Measurements from ENCODE around the gene NR1H4. TPM values are rescaled to one million over a fixed set of nuclear protein-coding genes. Genes with fewer than 3 reads are reported as not detected.
A peak's percentile ranks its signal among the peaks of the same experiment; 100 is the strongest.

NR1H4 gene
- total and polyA plus RNA-seq, 2 experiments from 2014 or later = not detected

DNA sequence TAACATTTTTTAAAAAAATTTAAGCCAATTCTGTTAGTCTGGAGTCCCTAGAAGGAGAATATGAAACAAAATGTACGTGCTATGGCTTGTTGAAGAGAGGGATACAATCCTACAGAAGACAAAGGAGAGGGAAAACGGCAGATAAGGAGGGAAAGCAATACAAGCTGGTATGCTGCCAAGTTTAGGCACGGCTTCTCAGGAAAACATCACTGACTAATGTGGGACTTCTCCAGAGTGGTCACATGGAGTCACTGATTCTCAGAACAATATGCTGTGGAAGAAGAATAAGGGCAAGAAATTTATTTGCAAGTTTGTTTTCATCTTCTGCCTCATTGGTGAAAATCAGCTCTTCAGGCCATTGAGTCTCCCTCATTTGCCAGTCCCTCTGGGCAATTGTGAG lies 22.9 kb upstream of the NR1H4 start (continued):
- TF ChIP-seq, protein P1, sequence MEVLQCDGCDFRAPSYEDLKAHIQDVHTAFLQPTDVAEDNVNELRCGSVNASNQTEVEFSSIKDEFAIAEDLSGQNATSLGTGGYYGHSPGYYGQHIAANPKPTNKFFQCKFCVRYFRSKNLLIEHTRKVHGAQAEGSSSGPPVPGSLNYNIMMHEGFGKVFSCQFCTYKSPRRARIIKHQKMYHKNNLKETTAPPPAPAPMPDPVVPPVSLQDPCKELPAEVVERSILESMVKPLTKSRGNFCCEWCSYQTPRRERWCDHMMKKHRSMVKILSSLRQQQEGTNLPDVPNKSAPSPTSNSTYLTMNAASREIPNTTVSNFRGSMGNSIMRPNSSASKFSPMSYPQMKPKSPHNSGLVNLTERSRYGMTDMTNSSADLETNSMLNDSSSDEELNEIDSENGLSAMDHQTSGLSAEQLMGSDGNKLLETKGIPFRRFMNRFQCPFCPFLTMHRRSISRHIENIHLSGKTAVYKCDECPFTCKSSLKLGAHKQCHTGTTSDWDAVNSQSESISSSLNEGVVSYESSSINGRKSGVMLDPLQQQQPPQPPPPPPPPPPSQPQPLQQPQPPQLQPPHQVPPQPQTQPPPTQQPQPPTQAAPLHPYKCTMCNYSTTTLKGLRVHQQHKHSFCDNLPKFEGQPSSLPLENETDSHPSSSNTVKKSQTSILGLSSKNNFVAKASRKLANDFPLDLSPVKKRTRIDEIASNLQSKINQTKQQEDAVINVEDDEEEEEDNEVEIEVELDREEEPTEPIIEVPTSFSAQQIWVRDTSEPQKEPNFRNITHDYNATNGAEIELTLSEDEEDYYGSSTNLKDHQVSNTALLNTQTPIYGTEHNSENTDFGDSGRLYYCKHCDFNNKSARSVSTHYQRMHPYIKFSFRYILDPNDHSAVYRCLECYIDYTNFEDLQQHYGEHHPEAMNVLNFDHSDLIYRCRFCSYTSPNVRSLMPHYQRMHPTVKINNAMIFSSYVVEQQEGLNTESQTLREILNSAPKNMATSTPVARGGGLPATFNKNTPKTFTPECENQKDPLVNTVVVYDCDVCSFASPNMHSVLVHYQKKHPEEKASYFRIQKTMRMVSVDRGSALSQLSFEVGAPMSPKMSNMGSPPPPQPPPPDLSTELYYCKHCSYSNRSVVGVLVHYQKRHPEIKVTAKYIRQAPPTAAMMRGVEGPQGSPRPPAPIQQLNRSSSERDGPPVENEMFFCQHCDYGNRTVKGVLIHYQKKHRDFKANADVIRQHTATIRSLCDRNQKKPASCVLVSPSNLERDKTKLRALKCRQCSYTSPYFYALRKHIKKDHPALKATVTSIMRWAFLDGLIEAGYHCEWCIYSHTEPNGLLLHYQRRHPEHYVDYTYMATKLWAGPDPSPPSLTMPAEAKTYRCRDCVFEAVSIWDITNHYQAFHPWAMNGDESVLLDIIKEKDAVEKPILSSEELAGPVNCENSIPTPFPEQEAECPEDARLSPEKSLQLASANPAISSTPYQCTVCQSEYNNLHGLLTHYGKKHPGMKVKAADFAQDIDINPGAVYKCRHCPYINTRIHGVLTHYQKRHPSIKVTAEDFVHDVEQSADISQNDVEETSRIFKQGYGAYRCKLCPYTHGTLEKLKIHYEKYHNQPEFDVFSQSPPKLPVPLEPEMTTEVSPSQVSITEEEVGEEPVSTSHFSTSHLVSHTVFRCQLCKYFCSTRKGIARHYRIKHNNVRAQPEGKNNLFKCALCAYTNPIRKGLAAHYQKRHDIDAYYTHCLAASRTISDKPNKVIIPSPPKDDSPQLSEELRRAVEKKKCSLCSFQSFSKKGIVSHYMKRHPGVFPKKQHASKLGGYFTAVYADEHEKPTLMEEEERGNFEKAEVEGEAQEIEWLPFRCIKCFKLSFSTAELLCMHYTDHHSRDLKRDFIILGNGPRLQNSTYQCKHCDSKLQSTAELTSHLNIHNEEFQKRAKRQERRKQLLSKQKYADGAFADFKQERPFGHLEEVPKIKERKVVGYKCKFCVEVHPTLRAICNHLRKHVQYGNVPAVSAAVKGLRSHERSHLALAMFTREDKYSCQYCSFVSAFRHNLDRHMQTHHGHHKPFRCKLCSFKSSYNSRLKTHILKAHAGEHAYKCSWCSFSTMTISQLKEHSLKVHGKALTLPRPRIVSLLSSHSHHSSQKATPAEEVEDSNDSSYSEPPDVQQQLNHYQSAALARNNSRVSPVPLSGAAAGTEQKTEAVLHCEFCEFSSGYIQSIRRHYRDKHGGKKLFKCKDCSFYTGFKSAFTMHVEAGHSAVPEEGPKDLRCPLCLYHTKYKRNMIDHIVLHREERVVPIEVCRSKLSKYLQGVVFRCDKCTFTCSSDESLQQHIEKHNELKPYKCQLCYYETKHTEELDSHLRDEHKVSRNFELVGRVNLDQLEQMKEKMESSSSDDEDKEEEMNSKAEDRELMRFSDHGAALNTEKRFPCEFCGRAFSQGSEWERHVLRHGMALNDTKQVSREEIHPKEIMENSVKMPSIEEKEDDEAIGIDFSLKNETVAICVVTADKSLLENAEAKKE (CRISPR knock-in tag; IDR thresholded peaks at IDR 0.05) = no peak
- TF ChIP-seq EZH2 (IDR thresholded peaks at IDR 0.05; ENCODE audit: low read depth, unreplicated experiment) (no peak), POLR2AphosphoS5 (IDR thresholded peaks at IDR 0.05; ENCODE audit: low read depth) (no peak)

DNA sequence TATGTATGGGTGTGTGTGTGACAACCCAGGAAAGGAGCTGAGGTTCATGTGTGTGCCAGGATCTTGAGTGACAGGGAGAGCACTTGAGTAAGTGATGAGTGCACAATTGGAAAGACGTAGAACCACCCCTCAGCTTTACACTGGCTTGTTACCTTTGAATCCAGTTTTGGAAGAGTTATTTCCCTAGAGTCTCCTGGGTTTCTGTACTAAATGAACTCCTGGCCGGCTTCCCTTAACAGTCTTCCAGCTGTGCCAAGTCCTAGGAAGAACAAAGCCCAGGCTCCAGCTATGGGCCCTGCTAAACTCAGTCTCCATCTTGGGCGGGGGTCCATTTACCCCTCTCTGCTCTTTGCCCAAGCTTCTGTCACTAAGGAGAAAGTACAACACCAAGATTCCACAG lies 19.7 kb upstream of the NR1H4 start:
- Histone ChIP-seq H3F3A (replicated peaks; ENCODE audit: low read depth) (no peaks in the 10 kb centered on the region), H3K4me3 (no peak overlapping the region), H3K9me2 (ENCODE audit: insufficient read depth) (no peaks in the 10 kb centered on the region; the same call in 1 of the 2 replicates), H3K4me1 (ENCODE audit: insufficient read depth) (no peaks in the 10 kb centered on the region), H3K36me3 (ENCODE audit: insufficient read depth) (no peaks in the 10 kb centered on the region), H3K79me2 (replicated peaks; ENCODE audit: insufficient read depth) (no peaks in the 10 kb centered on the region), H3K27ac (ENCODE audit: low read depth) (no peak overlapping the region), H3K27me3 (ENCODE audit: insufficient read depth) (no peaks in the 10 kb centered on the region), H3K4me2 (no peak overlapping the region), H2AFZ (peak overlapping the region; percentile 70), H4K20me1 (replicated peaks; ENCODE audit: insufficient read depth) (no peaks in the 10 kb centered on the region)
- no peaks in the 10 kb centered on the region for H3K9me3 Mint-ChIP-seq
- ATAC-seq (no peak), DNase-seq (ENCODE audit: low spot score) (no peak)
- no peaks in the 10 kb centered on the region for H3K27me3 Mint-ChIP-seq (ENCODE audit: insufficient read depth, low read depth, poor library complexity)
- H3K4me3 Mint-ChIP-seq = no peak overlapping the region
- H3K27ac Mint-ChIP-seq = no peak overlapping the region
- no peaks in the 10 kb centered on the region for H3K4me1 Mint-ChIP-seq
- H3K36me3 Mint-ChIP-seq (ENCODE audit: low read depth) = no peaks in the 10 kb centered on the region
- TF ChIP-seq STAT1 (IDR thresholded peaks at IDR 0.05; ENCODE audit: unreplicated experiment) = no peak
- TF ChIP-seq EZH2 (IDR thresholded peaks at IDR 0.05; ENCODE audit: low read depth, unreplicated experiment) = no peak
- no peak for TF ChIP-seq POLR2AphosphoS5 (IDR thresholded peaks at IDR 0.05; ENCODE audit: low read depth)
- TF ChIP-seq ZNF331 (CRISPR knock-in tag; IDR thresholded peaks at IDR 0.05; ENCODE audit: low read depth) = no peak
- no peak for TF ChIP-seq CREB1 (CRISPR knock-in tag; IDR thresholded peaks at IDR 0.05; ENCODE audit: low read depth)
- no peak for TF ChIP-seq NANOG (IDR thresholded peaks at IDR 0.05; ENCODE audit: borderline replicate concordance)
- TF ChIP-seq, protein P2, sequence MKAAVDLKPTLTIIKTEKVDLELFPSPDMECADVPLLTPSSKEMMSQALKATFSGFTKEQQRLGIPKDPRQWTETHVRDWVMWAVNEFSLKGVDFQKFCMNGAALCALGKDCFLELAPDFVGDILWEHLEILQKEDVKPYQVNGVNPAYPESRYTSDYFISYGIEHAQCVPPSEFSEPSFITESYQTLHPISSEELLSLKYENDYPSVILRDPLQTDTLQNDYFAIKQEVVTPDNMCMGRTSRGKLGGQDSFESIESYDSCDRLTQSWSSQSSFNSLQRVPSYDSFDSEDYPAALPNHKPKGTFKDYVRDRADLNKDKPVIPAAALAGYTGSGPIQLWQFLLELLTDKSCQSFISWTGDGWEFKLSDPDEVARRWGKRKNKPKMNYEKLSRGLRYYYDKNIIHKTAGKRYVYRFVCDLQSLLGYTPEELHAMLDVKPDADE (IDR thresholded peaks at IDR 0.05) = no peak
- TF ChIP-seq, protein P1 (CRISPR knock-in tag; IDR thresholded peaks at IDR 0.05) = no peak
